ENCODE measurements around the gene MICA.
"Not testable (repeated sequence)": the region's sequence is repeated elsewhere in the genome, so short reads cannot be mapped to it uniquely, and the experiment has no call there.

MICA gene

DNA sequence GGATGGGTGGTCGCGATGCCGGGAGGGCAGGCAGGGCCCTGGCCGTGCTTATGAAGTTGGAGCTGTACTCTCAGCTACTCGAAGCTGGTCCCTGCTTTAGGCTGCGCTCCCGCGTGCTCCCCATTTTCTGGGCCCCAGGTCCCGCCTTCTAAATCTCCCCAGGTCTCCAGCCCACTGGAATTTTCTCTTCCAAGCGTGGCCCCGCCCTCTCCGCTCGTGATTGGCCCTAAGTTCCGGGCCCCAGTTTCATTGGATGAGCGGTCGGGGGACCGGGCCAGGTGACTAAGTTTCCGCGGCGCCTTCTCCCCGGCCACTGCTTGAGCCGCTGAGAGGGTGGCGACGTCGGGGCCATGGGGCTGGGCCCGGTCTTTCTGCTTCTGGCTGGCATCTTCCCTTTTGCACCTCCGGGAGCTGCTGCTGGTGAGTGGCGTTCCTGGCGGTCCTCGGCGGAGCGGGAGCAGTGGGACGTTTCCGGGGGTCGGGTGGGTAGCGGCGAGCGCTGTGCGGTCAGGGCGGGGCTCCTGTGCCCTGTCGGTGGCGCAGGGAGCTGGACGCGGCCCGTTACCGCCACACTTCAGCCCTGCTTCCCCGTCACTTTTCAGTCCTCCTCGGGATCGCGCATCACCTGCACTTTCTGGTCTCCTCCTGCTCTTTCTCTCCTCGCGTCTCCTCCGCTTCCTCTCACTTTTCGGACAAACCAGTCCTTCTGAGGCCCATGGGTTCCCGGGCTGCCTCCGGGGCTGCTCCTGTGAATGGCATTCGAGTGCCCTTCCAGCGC lies at the start of gene MICA:
Gene MICA (plus strand): TSS at position 313 of the 778 bp plus-strand sequence. CDS start 38 bp downstream, at position 351.
- DNase-seq = peak; percentile 84

DNA sequence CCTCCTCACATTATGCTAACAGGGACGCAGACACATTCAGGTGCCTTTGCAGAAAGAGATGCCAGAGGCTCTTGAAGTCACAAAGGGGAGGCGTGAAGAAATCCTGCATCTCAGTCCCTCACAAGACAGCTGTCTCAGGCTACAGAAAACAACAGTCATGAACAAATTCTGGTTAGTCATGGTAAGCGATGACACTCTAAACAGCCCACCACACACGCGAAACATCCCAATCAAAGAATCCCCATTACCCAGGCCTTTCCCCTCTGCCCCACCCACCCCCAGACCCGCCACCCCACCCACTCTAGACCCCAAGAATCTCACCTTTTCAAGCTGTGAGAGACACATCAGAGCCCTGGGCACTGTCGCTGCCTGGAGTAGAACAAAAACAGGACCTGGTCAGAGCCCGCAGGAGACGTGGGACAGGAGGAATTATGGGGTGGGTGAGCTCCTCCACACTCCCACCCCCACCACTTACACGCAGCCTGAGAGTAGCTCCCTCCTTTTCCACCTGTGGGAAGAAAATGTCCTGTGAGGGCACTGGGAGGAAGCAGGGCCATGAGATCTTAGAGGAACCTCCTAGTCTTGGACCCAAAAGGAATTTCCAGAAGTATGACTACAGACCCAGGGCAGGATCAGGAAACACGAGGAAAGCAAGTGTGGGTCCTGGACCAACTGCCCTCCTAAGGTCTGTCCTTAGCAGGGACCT lies 49.1 kb upstream of the MICA start:
- no peak for DNase-seq

DNA sequence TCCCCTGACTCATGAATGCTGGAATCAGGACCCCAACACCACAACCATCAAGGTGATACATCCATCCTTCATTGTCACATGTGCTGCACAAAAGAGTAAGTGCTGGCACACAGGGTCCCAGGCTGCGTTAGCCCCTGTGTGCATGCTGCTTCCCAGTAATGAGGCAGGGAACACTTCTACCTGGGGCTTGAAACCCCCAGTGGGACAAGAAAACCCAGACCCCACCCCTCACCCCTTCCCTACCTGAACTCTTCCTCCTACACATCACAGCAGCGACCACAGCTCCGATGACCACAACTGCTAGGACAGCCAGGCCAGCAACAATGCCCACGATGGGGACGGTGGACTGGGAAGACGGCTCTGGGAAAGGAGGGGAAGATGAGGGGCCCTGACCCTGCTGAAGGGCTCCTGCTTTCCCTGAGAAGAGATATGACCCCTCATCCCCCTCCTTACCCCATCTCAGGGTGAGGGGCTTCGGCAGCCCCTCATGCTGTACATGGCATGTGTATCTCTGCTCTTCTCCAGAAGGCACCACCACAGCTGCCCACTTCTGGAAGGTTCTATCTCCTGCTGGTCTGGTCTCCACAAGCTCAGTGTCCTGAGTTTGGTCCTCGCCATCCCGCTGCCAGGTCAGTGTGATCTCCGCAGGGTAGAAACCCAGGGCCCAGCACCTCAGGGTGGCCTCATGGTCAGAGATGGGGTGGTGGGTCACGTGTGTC lies 48.4 kb upstream of the MICA start:
- DNase-seq = no peak

DNA sequence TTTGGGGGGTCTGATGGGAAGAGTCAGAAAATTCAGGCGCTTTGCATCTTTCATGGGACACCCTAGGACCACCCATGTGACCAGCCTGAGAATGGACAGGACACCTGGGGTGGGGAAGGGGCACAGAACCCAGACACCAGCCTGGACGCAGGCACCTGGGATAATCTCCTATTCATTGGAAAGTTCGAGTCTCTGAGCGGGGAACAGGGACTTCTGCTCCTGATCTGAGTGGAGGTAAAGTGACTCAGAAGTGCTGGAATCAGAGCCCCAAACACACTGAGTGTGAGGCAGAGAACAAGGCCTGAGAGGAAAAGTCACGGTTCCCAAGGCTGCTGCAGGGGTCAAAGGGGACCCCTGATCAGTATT lies 47.8 kb upstream of the MICA start:
- no peak for DNase-seq

DNA sequence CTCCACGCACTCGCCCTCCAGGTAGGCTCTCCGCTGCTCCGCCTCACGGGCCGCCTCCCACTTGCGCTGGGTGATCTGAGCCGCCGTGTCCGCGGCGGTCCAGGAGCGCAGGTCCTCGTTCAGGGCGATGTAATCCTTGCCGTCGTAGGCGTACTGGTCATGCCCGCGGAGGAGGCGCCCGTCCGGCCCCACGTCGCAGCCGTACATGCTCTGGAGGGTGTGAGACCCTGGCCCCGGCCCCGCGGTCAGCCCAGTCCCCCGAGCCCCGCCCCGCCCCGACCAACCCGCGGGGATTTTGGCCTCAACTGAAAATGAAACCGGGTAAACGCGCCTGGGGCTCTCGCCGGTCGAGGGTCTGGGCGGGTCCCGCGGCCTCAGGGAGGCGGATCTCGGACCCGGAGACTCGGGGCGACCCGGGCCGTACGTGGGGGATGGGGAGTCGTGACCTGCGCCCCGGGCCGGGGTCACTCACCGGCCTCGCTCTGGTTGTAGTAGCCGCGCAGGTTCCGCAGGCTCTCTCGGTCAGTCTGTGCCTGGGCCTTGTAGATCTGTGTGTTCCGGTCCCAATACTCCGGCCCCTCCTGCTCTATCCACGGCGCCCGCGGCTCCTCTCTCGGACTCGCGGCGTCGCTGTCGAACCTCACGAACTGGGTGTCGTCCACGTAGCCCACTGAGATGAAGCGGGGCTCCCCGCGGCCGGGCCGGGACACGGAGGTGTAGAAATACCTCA lies 47.0 kb upstream of the MICA start:
- peak; percentile 60 for DNase-seq

DNA sequence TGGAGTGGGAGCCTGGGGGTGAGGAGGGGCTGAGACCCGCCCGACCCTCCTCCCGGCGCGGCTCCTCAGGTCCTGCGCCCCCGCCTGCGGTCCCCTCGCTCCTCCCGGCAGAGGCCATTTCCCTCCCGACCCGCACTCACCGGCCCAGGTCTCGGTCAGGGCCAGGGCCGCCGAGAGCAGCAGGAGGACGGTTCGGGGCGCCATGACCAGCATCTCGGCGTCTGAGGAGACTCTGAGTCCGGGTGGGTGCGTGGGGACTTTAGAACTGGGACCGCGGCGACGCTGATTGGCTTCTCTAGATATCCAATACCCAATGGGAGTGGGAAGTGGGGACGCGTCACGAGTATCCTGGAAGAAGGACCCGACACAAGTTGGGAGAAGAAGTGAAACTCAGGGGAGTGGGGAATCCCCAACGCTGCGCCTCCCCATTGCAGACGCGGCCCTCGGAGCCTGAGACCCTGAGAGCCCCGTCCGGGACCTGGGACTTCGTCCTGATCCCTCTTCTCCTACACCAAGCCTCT lies 46.4 kb upstream of the MICA start, which contains the start of gene HLA-B:
Gene HLA-B (minus strand): TSS at position 234 of the 521 bp plus-strand sequence. CDS start 21 bp downstream, at position 213.
- DNase-seq = peak; percentile 78

DNA sequence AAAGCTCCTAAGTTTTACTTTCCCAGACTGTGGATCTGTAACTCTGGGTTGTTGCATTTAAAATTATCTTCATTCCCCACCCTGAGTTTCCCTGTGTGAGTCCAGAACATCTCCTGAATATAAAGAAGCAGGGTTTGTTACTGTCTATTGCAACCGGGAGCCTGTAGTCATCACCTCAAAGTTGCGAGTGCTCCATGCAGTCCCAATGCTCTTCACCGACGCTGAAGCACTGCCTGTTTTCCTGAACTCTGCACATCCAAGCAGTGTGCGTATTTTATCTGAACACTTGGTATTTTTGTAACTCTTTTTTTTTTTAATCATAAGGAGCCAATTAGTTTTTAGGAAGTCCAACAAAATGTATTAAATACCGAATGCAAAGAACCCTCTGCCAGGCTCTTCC lies 45.5 kb upstream of the MICA start:
- DNase-seq = no peak

DNA sequence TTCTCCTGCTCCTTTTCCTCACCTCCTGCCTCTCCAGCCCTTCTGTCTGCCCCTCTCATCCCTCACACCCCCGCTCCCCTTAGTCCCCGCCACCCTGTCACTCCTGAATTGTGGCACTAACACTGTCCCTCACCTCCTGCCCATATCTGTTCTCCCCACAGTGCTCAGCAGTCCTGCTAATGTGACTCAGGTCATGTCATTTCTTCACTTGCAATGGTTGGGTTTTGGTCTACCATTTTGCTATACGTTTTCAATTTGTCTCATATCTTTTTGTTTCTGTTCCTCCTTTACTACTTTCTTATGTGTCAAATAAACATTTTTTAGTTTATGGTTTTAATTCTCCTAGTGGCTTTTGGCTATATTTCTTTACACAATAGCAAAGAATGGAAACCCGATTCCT lies 45.1 kb upstream of the MICA start:
- DNase-seq = no peak

DNA sequence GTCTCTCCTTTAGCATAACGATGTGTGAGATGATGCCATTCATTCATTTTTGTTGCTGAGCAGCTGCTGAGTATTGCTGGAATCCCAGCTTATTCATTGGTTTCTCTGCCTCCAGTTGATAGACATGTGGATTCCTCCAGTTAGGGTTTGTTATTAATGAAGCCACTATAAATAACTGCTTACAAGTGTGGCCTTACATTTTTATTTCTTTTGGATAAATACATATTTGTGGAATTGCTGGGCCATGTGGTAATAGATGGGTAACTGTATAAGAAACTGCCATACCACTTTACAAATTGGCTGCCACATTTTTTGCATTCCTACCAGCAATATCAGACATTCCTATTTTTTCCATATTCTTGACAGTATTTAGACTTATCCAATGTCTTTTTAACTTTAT lies 43.8 kb upstream of the MICA start:
- DNase-seq = no peak

DNA sequence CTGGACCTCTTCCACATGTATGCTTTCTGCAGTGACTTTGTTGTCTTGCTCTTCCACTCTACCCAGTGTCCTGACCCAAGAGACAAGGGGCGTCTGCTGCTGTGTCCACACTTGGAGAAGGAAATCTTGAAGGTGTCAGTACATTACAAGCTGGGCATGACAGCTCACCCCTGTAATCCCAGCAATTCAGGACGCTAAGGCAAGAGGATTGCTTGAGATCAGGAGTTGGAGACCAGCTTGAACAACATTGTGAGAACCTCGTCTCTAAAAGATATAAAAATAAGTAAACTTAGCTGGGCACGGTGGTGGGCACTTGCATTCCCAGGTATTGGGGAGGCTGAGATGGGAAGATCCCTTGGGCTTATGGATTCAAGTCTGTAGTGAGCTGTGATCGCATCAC lies 40.6 kb upstream of the MICA start:
- no peak for DNase-seq

DNA sequence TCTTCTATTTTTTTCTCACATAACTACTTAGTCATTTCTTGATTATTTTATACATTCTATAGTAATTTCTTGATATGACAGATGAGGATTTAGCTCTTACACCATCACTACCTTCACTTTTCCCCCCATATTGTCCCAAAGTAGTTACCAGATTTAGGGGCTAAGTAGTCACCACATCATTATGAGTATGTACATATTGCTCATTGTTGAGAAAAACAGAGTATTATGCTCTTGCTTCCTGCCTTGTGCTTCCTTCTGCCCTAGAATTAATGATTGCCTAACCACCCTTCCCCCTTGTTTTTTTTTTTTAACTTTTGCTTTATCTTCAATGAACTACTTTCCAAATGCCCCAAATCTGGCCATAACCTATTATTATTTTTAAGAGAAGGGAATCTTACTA lies 39.6 kb upstream of the MICA start:
- DNase-seq = no peak

DNA sequence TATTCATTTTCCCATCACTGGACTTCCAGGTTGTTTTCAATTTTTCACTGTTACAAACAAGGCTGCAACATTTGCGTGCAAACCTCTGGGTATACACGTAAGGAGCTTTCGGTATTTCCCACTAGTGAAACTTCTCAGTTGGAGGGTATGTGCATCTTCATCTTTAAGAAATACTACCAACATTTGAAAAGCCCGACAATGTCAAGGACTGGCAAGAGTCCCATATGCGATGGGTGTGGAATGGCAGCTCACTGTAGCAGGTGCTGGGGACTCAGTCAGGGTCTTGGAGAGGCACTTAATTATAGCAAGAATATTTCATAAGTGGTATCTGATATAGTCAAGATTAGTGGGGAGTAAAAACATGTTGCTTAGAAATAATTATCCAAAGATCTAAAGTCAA lies 37.5 kb upstream of the MICA start:
- DNase-seq = no peak

DNA sequence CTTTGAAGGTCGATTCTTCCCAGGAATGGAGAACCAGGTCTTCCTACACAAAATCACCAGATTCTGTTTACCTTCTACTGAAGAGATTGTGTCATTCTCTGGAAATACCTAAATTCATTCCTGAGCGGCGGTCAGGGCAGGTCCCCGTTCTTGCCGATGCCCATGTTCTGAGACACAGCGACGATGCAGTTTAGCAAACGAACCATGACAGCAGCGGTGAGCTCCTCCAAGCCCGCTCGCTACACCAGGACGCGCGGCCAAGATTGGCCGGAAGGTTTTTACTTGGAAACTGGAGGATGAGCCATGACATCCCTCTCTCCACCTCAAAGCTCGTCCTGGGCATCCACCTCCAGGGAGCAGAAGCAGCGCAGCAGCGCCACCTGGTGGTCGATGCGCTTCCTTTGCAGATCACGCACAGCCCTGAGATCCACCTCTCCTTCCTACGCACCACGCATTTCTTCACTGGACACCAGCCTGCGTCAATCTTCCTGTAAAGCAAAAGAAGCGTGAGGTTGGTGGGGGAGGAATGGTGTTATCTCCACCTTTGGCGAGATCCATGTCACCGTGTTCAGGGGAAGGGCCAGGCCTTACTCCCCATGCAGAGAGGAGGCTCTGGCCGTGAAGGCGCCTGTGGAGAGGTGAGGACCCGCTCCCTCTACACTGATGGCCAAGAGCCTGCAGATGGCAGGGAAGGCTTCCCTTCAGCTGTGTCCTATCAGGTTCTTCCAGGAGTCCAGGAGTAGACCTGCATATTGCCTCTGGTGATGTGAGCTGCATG lies 36.5 kb upstream of the MICA start:
- peak; percentile 94 for DNase-seq

DNA sequence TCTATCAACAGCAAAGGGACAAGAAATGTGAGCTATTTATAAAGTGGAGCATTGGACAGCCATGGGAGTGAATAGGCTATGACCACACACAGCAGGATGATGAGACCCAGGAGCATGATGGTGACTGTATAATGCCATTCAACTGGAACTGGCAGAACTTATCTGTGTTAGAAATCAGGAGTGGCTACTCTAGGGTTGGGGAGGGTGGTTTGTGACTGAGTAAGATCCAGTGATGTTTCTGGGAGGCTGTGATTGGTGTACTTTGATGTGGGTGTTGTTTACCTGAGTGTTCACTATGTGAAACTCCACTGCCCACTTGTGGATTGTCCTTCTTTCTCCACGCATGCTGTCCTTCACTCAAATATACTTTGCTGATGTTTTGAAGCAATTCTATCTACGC lies 34.9 kb upstream of the MICA start:
- DNase-seq = no peak

DNA sequence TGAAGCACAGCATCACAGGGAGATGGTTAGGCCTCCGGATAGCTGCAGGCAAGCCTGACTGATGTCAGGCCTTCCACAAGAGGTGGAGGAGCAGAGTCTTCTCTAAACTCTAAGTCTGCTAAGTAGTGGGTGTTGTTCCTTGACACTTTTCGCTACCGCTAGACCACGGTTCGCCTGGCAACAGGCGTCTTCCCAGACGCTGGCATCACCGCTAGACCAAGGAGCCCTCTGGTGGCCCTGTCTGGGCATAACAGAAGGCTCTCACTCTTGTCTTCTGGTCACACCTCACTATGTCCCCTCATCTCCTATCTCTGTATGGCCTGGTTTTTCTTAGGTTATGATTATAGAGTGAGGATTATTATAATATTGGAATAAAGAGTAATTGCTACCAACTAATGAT lies 29.3 kb upstream of the MICA start:
- DNase-seq = not testable (repeated sequence)

DNA sequence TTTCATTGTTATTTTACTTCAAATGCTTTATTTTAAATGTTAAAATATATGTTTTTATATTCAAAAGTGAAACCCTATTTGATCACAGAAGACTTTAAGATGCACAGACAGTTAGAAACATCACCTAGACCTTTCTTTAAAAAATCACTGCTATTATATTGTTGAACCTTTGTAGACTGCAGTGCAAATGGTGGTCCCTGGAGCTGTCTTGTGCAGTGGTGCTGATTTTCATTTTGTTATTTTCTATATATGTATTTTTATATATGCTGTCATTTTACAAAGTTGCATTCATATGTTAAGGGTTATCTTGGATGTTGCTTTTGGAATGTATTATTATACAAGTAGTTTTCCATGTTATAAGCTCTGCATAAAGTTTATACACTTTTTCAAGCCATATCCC lies 27.7 kb upstream of the MICA start:
- no peak for DNase-seq

DNA sequence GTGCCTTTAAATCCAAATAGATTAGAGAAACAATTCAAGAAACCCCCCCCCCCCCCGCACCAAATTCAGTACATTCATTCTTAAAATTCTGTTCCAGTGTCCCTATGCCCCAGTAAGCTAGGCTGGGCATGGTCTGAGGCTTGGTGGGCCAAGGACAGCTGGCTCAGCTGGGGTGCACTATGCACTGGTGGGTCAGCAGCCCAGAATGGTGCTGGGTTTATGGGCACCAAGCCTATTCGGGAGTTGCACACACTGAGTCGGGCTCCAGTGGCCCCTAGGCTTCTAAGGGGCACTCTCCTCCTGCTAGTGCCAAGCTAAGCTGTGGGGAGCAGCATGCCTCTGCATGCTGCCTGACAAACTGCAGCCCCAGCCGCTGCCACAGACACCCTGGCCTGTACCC lies 26.4 kb upstream of the MICA start:
- no peak for DNase-seq

DNA sequence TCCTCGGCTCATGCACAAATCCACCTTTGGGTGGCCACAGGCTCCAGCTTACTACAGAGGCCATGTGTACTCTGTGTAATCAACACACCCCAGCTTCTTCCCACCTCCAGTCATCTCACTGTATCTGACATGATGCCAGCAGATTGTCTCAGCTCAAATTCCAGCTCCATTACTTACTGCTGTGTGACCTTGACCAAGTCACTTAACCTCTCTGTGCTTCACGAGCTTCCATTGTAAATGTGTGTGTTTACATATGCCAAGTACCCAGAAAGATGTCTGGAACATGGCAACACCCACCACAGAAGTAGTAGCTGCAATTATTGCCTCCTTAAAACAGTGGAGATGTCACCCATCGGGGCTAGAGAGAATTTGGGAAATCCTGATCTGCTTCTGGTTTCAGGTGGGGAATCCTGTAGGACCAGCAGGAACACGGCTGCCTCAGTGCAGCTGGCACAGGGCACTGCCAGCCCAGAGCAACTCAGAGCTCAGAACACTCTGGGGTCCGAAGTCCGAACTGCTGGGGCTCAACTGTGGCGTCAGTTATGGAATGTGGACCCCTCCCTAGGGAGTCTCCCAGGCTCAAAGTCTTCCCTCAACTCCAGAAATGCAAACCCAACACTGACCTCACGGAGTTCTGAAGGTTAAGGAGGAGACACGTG lies 25.2 kb upstream of the MICA start:
- DNase-seq = no peak

DNA sequence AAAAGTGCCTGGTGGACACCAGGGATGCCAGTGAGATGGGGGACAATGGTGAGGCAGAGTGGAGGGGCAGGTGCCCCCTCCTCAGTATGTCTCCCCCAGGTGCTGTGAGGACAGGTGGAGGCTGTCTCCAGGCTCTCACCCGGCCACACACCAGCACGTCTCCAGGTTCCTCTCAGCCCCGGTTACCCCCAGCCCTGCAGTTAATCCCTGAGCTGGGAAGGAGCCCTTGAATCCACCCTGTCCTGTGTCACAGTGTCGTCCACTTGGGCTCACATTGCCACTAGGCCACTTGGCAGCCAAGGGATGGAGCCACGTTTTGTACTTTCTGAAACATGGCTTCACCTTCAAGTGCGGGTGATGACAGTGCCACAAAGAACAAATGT lies 24.7 kb upstream of the MICA start:
- DNase-seq = no peak

DNA sequence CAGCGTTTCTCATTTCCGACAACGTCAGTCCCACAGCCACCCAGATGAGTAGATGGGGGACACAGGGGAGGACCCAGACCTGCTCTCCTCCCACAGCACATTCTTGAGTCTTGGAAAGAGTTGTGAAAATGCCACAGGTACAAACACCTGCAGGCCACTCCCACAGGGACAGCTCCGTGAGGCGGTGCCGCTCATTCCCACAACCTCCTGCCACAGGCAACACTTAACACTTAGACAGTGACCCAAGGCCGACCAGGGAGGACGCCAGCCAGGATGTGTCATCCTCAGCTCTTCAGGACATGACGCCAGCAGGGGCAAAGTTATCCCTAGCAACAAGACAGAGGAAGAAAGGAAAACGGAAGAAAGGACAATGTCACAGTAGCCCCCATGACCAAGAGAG lies 23.5 kb upstream of the MICA start:
- no peak for DNase-seq

DNA sequence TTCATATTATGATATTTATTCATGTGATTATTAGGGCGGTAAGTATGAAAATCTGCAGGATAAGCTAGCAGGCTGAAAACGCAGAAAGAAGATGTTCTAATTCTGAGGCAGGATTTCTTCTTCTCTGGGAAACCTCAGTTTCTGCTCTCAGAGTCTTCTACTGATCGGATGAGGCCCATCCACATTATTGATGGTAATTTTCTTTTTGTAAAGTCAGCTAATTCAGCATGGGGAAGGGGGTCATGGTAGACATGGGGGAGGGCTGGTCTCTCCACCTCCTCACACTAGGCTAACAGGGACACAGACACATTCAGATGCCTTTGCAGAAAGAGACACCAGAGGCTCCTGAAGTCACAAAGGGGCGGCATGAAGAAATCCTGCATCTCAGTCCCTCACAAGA lies 21.7 kb upstream of the MICA start:
- no peak for DNase-seq

DNA sequence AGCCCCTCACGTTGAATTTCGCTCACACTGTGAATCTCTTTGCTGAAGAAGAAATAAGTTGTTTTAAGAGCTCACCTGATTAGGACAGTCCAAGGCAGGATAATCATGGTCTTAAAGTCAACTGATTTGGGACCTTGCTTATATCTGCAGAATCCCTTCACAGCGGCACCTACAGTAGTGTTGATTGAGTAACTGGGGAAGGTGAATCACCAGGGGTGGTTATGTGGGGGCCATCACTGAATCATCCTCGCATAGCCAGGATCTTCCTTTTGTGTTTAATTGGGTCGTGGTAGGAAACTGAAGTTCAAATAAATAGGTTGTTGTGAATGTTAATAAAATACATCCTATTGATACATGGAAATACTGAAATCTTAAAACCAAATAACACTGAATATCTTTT lies 20.2 kb upstream of the MICA start:
- DNase-seq = no peak

All from stimulated activated CD8-positive, alpha-beta memory T cell treated with anti-CD3 and anti-CD28 coated beads, Interleukin-4, amount 100 ng/mL, for 48 hours (primary cell).